ENCODE measurements around the gene ZNF280D. TPM values are rescaled to one million over a fixed set of nuclear protein-coding genes. Genes with fewer than 3 reads are reported as not detected.

The ZNF280D gene
- total RNA-seq, 1 experiment from 2014 or later, result 25.3 TPM

- intact Hi-C loops (cut with micrococcal nuclease), result no loop called here
- DNase-seq (ENCODE audit: low read depth, low spot score), result no peak
Observed at GRCh38 chr15:56759450-56759845, 26.1 kb upstream of the ZNF280D start.

More at GRCh38 chr15:56759450-56759845, 26.1 kb upstream of the ZNF280D start:
- Histone ChIP-seq H3K4me1 (ENCODE audit: control insufficient read depth in 1 of 2, insufficient read depth in 2 of 2, low read length in 2 of 2) (no peaks in the 10 kb centered on the region), H2AFZ (ENCODE audit: low read depth, low read length, poor library complexity, severe bottlenecking) (no peak overlapping the region), H3K9ac (ENCODE audit: low read length) (no peak overlapping the region), H3K4me3 (replicated peaks in 1 of 2; ENCODE audit: low read depth in 1 of 2, low read length in 2 of 2) (no peak overlapping the region), H3K79me2 (ENCODE audit: insufficient read depth, low read length) (no peaks in the 10 kb centered on the region), H3K9me2 (ENCODE audit: insufficient read depth) (no peaks in the 10 kb centered on the region), H4K20me1 (ENCODE audit: insufficient read depth) (no peaks in the 10 kb centered on the region), H3K4me2 (ENCODE audit: low read length) (no peak overlapping the region), H3K27ac (ENCODE audit: low read depth, low read length) (no peak overlapping the region), H3K9me3 (ENCODE audit: control insufficient read depth in 1 of 2, insufficient read depth in 1 of 2, low read depth in 1 of 2, low read length in 2 of 2) (no peaks in the 10 kb centered on the region), H3K36me3 (ENCODE audit: control insufficient read depth in 1 of 2, insufficient read depth in 2 of 2, low read length in 2 of 2) (no peaks in the 10 kb centered on the region), H3K27me3 (ENCODE audit: insufficient read depth, low read length) (no peaks in the 10 kb centered on the region)
- TF ChIP-seq MAX (IDR thresholded peaks at IDR 0.05), result no peak
- TF ChIP-seq CEBPB (IDR thresholded peaks at IDR 0.05; ENCODE audit: low read depth), result no peak
- no peak for TF ChIP-seq CTCF (IDR thresholded peaks at IDR 0.05 in 2 of 3, conservative IDR thresholded peaks at IDR 0.05 in 1 of 3; ENCODE audit: borderline replicate concordance in 1 of 3, insufficient read depth in 1 of 3, low read depth in 2 of 3, low read length in 2 of 3)
- TF ChIP-seq JUND (IDR thresholded peaks at IDR 0.05), result no peak
- no peak for TF ChIP-seq ZFX (IDR thresholded peaks at IDR 0.05)
- no peak for TF ChIP-seq EZH2phosphoT487 (IDR thresholded peaks at IDR 0.05; ENCODE audit: borderline replicate concordance)
- TF ChIP-seq ZNF274 (IDR thresholded peaks at IDR 0.05; ENCODE audit: low read depth, low read length), result no peak
- RAD21 ChIA-PET (ENCODE audit: low non-redundant PET in 1 of 2, low total read pairs in 2 of 2, uncharacterized antibody in 2 of 2, unreplicated experiment in 2 of 2), result no interaction called here
- CTCF ChIA-PET, result no interaction called here
- no peak for ATAC-seq
- POLR2A ChIA-PET, result interaction anchor here (1.0 kb wide), 1 partner anchor 26 kb away, joined by 3 read pairs; the partner anchor contains the start of gene ZNF280D
- no TSS peak for BruUV-seq (replicated peaks)
